Heart left ventricle (tissue), 13 donors: ENCODE results near the gene TSPAN13.

ENCODE experiments used
- CTCF ChIP-seq, 12 donors: fragments of 200-600 bp; sonication (generic) in 4 of 12; IDR thresholded peaks; one replicate each; pipeline versions ENCODE4 v1.5.0 to v1.8.0; 2018 to 2022; ENCODE audit warnings: antibody characterized with exemption in 12 of 12, mild to moderate bottlenecking in 5 of 12
- POLR2A ChIP-seq, 2 donors: fragments of 450-650 bp; IDR thresholded peaks; one replicate each; pipeline ENCODE4 v1.6.1; 2017; ENCODE audit warnings: antibody characterized with exemption in 2 of 2, mild to moderate bottlenecking in 2 of 2, moderate library complexity in 2 of 2
- donor health status: ischemic (EF 13 %, LVEDD 7.1; RV severe dilation, severe dysfunction).
- donor health status: DM: no; HTN: yes; CAD: no.
- donor health status: DM: no; HTN: no; CAD: no.
- donor health status: ischemic (EF 25% LVEDD 6.9; RV normal size, moderate dysfunction).
- donor health status: ischemic (EF 25% LVEDD 5.7; RV mildly dilated, moderate dysfunction).
- donor health status: ischemic (EF 35%, LVEDD 5.7; RV mildly dilated, moderate dysfunction).
- donor health status: nonischemic (EF 11% LVEDD 7.7; RV severe dilation, severe dysfunction).
- donor health status: DM: yes; HTN: yes; CAD: no.
- donor health status: PGD.
- donor health status: ischemic (EF 29% LVEDD 5.4; RV normal size, mild dysfunction).
- donor health status: nonischemic (EF 23%, LVEDD 6.1; RV moderate dilation, normal function).

DNA sequence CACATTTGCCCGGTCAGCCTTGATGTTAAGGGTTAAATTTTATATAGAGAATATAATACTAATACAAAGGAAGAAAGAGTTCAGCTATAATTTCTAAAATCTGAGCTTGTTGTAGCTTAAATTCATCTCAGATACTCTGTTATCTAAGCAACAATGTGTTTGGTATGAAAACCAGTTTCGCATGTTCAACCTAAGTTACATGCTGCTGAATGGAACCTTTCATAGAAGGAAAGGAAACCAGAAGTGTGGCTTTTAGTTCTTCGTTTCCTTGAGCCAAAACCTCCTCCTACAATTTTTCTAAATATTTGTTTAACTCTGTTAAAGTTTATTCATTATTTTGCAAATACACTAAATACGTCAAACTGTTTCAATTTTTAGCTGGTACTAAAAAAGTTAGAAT, 32.7 kb downstream of the TSPAN13 start:
- no peak for TF ChIP-seq POLR2A (IDR thresholded peaks at IDR 0.05)
- TF ChIP-seq CTCF (IDR thresholded peaks at IDR 0.05) = no peak
